ENCODE measurements around the gene PTPN5. TPM values are rescaled to one million over a fixed set of nuclear protein-coding genes. Genes with fewer than 3 reads are reported as not detected.
A peak's percentile ranks its signal among the peaks of the same experiment; 100 is the strongest.

Gene PTPN5
- total RNA-seq, 1 experiment from 2014 or later: not detected

DNA sequence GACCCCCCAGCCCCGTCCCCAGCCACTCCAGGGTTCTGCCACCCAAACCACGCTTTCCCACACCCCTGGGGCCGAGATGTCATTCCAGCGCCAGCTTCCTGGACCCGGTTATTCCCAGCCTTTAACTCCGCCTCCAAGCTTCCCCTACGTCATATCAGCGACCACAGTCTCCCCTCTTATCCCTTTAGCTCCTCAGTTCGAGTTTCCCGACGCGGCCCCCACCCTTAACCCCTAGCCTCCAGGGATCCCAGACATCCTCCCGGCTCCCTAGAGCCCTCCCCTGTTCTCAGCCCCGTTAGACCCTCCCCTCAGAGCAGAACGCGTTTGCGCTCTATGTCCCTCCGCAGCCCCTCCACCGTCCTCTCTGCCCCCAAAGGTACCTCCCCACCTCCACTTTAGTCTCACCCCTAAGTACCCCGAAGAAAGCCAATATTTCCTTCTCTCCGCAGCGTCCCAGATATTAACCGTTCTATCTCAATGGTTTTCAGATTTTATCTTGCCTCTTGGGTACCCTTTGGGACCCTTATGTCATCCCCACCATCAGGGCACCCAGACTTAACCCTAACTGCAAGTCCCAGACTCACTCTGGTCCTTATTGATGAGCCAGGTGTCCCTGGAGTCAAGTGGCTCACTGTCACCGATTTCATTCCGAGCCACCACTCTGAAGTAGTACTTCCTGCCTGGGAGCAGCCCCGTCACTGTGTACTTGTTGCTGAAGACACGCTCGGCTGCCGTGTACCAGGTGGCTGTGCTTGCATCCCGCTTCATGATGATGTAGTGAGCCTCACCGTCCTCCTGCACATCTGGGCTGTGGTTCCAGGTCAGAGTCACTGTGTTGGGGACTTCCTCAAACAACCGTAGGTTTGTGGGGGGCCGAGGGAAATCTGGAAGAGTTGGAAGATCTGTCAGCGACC, 85.0 kb downstream of the PTPN5 start:
- Mint-ChIP-seq H3K27ac (ENCODE audit: unreplicated experiment) (peak overlapping the region; percentile 3), H3K4me3 (ENCODE audit: unreplicated experiment) (peak overlapping the region; percentile 72), H3K9me3 (ENCODE audit: unreplicated experiment) (no peaks in the 10 kb centered on the region), H3K4me1 (ENCODE audit: low read depth, unreplicated experiment) (peaks cover 17% of the 10 kb centered on the region), H3K27me3 (ENCODE audit: insufficient read depth, unreplicated experiment) (peaks cover 17% of the 10 kb centered on the region), H3K36me3 (ENCODE audit: insufficient read depth, unreplicated experiment) (no peaks in the 10 kb centered on the region)
- ChIA-PET POLR2A (interaction anchor here (0.6 kb wide), 1 partner anchor 1163 kb away, joined by 3 read pairs; no protein-coding TSS in a partner anchor), CTCF (interaction anchor here (0.6 to 1.6 kb wide), 5 partner anchors 11 to 166 kb away, joined by 3 to 5 read pairs (median 4); no protein-coding TSS in a partner anchor)
- Histone ChIP-seq H3K4me1 (no peaks in the 10 kb centered on the region), H3K27me3 (replicated peaks; ENCODE audit: control insufficient read depth, insufficient read depth, low read length) (no peaks in the 10 kb centered on the region; the same call in 1 of the 2 replicates), H3K36me3 (ENCODE audit: control insufficient read depth, insufficient read depth, low read length) (no peaks in the 10 kb centered on the region), H3K4me3 (ENCODE audit: low read depth, low read length) (peak overlapping the region; percentile 64), H3K9me3 (no peaks in the 10 kb centered on the region)
- DNase-seq: peak in 1 of 2 experiments; percentile 34
- TF ChIP-seq, protein P1, sequence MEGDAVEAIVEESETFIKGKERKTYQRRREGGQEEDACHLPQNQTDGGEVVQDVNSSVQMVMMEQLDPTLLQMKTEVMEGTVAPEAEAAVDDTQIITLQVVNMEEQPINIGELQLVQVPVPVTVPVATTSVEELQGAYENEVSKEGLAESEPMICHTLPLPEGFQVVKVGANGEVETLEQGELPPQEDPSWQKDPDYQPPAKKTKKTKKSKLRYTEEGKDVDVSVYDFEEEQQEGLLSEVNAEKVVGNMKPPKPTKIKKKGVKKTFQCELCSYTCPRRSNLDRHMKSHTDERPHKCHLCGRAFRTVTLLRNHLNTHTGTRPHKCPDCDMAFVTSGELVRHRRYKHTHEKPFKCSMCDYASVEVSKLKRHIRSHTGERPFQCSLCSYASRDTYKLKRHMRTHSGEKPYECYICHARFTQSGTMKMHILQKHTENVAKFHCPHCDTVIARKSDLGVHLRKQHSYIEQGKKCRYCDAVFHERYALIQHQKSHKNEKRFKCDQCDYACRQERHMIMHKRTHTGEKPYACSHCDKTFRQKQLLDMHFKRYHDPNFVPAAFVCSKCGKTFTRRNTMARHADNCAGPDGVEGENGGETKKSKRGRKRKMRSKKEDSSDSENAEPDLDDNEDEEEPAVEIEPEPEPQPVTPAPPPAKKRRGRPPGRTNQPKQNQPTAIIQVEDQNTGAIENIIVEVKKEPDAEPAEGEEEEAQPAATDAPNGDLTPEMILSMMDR (IDR thresholded peaks at IDR 0.05; ENCODE audit: insufficient read depth in 1 of 2, low read depth in 1 of 2, low read length in 1 of 2, severe bottlenecking in 1 of 2, unreplicated experiment in 1 of 2): no peak
- intact Hi-C loops (cut with micrococcal nuclease; ENCODE audit: unreplicated experiment): no loop called here
- BruUV-seq (replicated peaks): no TSS peak

DNA sequence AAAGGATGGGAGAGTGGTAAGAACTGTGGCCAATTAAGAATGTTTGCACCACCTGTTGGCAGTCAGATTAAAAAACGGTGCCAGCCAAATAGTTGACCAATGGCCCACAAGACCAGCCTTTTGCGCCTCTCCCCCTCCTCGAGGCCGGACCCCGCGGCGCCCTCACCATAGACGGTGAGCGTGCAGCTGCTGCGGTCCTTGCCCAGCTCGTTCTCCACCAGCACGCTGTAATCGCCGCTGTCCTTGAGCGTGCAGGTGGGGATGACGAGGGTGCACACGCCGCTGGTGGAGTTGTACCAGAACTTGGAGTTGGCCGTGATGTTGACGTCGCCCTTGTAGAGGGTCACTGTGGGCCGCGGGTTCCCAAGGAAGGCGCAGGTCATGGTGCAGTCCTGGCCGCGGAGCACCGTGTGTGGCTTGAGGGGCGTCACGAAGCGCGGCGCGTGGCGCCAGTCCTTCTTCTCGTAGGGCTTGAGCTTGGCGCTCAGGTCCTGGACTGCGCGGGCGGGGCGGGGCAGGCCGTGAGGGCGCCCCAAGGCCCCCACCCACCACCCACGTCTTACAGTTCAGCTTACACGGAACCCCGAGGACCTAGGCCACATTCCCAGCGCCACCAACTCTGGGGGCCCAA, 85.8 kb downstream of the PTPN5 start:
- no peak overlapping the region for H3K27ac Mint-ChIP-seq (ENCODE audit: unreplicated experiment)
- Histone ChIP-seq H3K4me3 (ENCODE audit: low read depth, low read length) (peak overlapping the region; percentile 64), H3K4me1 (no peaks in the 10 kb centered on the region), H3K36me3 (ENCODE audit: control insufficient read depth, insufficient read depth, low read length) (no peaks in the 10 kb centered on the region), H3K9me3 (no peaks in the 10 kb centered on the region), H3K27me3 (replicated peaks; ENCODE audit: control insufficient read depth, insufficient read depth, low read length) (no peaks in the 10 kb centered on the region; the same call in 1 of the 2 replicates)
- peak overlapping the region; percentile 72 for H3K4me3 Mint-ChIP-seq (ENCODE audit: unreplicated experiment)
- CTCF ChIA-PET: interaction anchor here (0.6 to 1.6 kb wide), 4 partner anchors 12 to 166 kb away, joined by 3 to 5 read pairs (median 4); no protein-coding TSS in a partner anchor
- no peaks in the 10 kb centered on the region for H3K9me3 Mint-ChIP-seq (ENCODE audit: unreplicated experiment)
- DNase-seq: peak in 1 of 2 experiments; percentile 12
- H3K36me3 Mint-ChIP-seq (ENCODE audit: insufficient read depth, unreplicated experiment): no peaks in the 10 kb centered on the region
- intact Hi-C loops (cut with micrococcal nuclease; ENCODE audit: unreplicated experiment): no loop called here
- no TSS peak for BruUV-seq (replicated peaks)
- H3K4me1 Mint-ChIP-seq (ENCODE audit: low read depth, unreplicated experiment): peaks cover 17% of the 10 kb centered on the region
- peaks cover 25% of the 10 kb centered on the region for H3K27me3 Mint-ChIP-seq (ENCODE audit: insufficient read depth, unreplicated experiment)
- POLR2A ChIA-PET: interaction anchor here (0.5 kb wide), 1 partner anchor 311 kb away, joined by 3 read pairs; the partner anchor contains the start of gene LDHA
- TF ChIP-seq, protein P1 (IDR thresholded peaks at IDR 0.05; ENCODE audit: insufficient read depth in 1 of 2, low read depth in 1 of 2, low read length in 1 of 2, severe bottlenecking in 1 of 2, unreplicated experiment in 1 of 2): no peak

DNA sequence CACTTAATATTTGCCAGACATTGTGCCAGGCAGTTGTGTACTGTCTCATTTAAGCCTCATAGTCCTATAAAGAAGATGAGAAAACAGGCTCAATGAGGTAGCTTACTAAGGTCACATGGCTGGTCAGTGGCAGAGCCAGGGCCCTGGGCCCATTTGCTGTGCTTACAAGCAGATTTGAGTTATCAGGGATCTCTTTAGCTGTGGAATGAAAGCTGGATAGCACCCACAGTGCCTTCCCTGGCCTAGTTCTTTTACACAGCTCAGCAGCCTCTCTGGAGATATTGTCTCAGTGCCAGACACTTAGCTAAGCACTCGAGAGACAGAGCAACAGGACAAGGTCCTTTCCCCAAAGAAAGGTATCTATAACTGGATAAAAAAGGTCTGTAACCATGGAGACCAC, 86.9 kb downstream of the PTPN5 start:
- Mint-ChIP-seq H3K27me3 (ENCODE audit: insufficient read depth, unreplicated experiment) (peaks cover 24% of the 10 kb centered on the region), H3K9me3 (ENCODE audit: unreplicated experiment) (no peaks in the 10 kb centered on the region), H3K36me3 (ENCODE audit: insufficient read depth, unreplicated experiment) (no peaks in the 10 kb centered on the region), H3K27ac (ENCODE audit: unreplicated experiment) (no peak overlapping the region), H3K4me3 (ENCODE audit: unreplicated experiment) (peak overlapping the region; percentile 72), H3K4me1 (ENCODE audit: low read depth, unreplicated experiment) (peaks cover 17% of the 10 kb centered on the region)
- no TSS peak for BruUV-seq (replicated peaks)
- intact Hi-C loops (cut with micrococcal nuclease; ENCODE audit: unreplicated experiment): no loop called here
- Histone ChIP-seq H3K27me3 (replicated peaks; ENCODE audit: control insufficient read depth, insufficient read depth, low read length) (peaks cover 1% of the 10 kb centered on the region), H3K36me3 (ENCODE audit: control insufficient read depth, insufficient read depth, low read length) (no peaks in the 10 kb centered on the region), H3K9me3 (no peaks in the 10 kb centered on the region), H3K4me1 (no peaks in the 10 kb centered on the region; the same call in 1 of the 2 replicates), H3K4me3 (ENCODE audit: low read depth, low read length) (no peak overlapping the region)
- POLR2A ChIA-PET: no interaction called here
- CTCF ChIA-PET: interaction anchor here (1.3 to 1.6 kb wide), 2 partner anchors 13 to 165 kb away, joined by 3 read pairs; no protein-coding TSS in a partner anchor
- DNase-seq: no peak
- TF ChIP-seq, protein P1 (IDR thresholded peaks at IDR 0.05; ENCODE audit: insufficient read depth in 1 of 2, low read depth in 1 of 2, low read length in 1 of 2, severe bottlenecking in 1 of 2, unreplicated experiment in 1 of 2): no peak
